HG03025 (cell line): ENCODE measurements around the gene HOXB8.

Experiments
- ATAC-seq: cut with Tn5 transposase; IDR thresholded peaks from one replicate; pipeline ENCODE4 v1.9.1; 2021; ENCODE audit warnings: mild to moderate bottlenecking, moderate library complexity; ENCODE audit not compliant: unreplicated experiment, low FRiP score

HOXB8 gene

GRCh38 chr17:48596735-48597527 lies 18.2 kb downstream of the HOXB8 start:
- no peak for ATAC-seq

GRCh38 chr17:48596000-48596734 lies 18.9 kb downstream of the HOXB8 start:
- no peak for ATAC-seq

DNA sequence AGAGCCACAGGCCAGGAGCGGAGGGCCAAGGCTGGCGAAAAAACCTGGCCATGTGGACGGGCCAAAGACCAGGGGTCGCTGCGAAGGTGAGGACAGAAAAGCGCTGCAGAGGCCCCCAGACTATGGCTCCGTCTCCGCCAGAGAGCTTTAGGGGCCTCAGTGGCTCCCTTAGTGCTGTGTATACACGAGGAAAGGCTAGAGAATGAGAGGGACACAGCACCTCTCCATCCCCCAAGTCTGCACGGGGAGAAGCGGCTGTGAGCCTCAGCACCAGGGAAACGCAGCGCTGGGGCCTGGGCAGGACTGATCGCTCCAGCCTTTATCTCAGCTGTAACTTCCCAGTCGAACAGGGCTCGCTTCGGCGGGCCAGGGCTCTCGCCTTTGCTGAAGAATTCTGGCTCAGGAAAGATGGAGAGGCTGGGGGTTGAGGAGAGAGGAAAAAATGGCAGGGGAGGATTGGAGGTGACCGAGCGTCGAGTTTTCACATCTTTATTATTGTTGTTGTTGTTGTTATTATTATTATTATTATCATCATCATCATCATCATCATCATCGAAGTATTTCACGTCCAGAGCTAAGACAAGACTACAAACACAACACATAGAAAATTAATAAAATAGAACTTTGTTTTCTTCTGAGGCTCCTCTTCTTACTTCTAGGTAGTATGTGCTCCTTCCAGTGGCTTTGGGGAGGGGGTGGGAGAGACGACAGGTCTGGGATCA lies 19.7 kb downstream of the HOXB8 start:
- ATAC-seq = no peak

GRCh38 chr17:48594538-48595277 lies 20.4 kb downstream of the HOXB8 start:
- ATAC-seq = no peak

DNA sequence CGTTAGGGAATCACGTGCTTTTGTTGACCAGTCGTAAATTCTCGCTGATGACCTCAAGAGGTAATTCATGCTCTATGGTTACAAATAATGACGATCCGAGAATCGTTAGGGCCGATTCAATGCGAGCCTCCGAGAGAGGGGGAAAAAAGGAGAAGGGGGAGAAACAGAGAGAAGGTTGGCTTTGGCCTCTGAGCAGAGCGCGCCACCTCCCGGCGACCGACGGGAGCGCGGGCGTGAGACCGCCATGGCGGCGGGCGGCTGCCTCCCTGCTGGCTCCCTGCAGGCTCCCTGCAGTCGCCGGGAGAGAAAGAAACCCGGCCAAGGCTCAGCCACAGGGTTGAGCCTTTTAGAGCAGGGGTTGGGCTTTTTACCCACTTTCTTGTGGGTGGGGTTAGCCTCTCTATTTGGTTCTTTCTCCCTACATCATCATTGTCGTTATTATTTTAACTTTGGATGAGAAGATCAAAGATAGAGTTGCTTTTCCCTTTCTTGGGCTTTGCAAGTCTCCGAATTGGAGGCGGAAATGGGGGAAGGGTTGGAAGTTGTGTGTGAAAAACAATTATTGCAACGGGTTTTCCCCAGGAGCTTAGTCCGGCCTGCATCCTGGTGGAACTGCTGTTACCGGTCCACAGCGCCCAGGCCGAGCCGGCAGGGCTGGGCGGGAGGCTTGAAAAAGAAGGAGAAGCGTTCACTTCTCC lies 21.1 kb downstream of the HOXB8 start:
- no peak for ATAC-seq

DNA sequence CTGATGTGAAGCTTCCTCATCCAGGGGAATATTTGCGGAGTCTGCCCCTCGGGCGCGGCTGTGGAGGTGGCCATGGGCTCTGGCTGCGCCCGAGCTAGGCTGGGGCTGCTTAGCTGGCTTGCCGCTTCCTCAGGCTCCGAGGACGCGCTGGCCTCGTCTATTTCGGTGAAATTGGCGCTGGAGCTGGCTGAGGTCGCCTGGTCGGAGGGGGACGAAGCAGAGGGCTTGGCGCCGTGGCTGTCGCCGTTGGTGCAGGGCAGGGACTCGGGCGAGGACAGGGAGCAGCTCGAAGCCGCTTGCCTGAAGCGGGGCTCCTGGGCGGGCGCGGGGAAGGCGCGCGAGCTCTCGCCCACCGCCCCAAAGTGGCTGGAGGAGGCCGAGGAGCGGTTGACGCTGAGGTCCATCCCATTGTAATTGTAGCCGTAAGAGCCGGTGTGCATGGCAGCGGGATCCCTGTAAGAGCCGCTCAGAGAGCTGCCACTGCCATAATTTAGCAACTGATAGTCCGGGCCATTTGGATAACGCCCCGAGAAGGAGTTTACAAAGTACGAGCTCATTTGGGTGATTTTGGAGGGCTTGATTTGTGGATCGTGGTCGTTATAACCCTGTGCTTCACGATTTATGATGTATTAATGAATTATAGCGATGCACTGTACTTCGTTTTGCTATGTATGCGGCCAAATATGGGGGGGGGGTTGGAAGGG lies 21.8 kb downstream of the HOXB8 start, which contains the start of gene HOXB5:
Gene HOXB5, minus strand, starts transcription at position 654 of the 704 bp plus-strand sequence. Its CDS starts 97 bp downstream, at position 557.
- no peak for ATAC-seq

GRCh38 chr17:48592577-48592976 lies 22.5 kb downstream of the HOXB8 start:
- no peak for ATAC-seq

GRCh38 chr17:48592057-48592514 lies 23.0 kb downstream of the HOXB8 start:
- ATAC-seq = no peak

DNA sequence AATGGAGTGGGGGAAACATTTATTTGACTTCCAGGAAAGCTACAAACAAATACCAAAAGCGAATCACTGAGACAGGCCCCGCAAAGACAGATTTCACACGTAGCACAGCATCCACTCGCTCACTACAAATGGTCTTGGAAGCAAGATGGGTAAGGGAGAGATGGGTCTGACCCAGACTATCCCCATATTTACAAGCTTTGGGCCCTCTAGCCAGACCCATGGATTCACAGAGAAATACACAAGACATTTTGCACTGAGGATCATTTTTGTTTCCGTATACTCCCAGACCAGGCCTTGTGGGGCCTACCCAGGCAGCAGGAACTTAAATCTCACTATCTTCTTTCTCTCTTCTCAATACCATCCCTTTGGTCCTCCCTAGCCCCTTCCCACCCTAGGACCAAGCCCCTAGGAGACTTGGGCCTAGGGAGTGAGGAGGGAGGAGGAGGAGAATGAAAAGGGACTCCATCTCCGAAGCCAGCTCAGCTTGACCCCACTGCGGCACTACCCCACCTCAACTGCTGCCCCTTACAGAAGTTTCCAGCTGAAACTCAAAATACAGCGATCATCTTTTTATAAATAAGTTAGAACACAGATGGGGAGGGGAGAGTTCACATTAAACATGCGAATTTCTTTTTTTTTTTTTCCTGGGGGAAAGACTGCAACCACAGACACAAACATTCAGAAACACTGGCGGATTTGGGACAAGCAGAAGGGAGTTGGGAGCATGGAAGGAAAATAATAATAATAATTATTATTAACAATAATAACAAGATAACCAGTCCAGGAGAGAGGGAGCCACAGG lies 23.6 kb downstream of the HOXB8 start:
- no peak for ATAC-seq

- no peak for ATAC-seq
These were observed 24.4 kb downstream of the HOXB8 start for GRCh38 chr17:48590607-48591161.

GRCh38 chr17:48589831-48590606 lies 25.1 kb downstream of the HOXB8 start, which contains the start of gene HOXB3:
Gene HOXB3 (minus strand): TSS chr17:48590241. CDS start chr17:48552474, 37,767 bp downstream.
- ATAC-seq = no peak

- ATAC-seq = no peak
These were observed 25.8 kb downstream of the HOXB8 start for GRCh38 chr17:48589060-48589830.

GRCh38 chr17:48588528-48588927 lies 26.6 kb downstream of the HOXB8 start:
- ATAC-seq = no peak

DNA sequence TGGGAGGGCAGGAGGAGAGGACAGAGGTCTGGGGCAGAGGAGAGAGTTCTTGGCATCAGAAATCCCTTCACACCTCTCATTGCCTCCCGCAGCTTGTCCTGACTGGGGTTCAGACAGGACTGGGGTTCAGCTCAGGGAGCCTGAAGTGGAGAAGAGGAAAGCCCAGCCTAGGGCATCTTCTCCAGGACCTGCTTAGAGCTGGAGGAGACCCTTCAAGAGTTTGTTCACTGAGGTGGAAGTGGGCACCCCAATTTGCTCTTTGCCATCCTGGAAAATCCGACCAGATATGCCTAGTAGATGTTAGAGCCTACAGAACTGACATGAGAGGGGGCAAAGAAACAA lies 27.0 kb downstream of the HOXB8 start:
- ATAC-seq = no peak

DNA sequence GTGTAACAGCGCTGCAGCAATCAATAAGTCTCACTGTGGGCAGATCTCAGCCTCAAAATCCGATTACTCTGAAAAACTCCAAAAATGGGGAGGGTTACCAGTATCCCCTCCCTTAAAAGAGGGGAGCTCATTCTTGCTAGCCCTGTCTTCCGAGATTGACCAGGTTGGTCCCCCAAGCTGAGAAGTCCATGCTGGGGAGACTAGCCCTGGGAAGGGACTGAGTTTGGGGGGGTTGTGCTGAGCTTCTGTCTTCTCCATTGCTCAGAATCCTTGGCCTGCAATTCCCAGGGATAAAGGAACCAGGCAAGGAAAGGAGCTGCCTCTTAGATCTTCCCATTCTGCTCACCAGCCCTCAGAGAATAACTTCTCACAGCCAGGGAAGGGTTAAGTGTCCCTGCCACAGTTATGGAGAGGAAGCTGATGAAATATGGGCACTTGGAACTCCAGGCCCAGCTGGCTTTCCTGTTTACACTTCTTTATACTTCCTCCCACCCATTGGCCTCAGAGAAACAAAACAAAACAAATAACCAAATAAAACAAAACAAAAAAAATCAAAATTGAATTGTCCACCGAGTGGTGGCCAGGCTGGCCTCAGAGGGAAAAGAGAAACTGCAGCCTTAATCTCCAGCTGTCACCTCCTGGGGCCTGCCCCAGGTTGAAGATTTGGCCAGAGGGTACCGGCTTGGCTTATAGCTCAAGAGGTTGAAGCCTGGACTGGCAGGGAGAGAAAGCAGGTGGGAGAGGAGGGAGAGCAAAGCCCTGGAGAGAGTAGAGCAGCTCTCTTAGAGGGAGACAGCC lies 27.6 kb downstream of the HOXB8 start:
- no peak for ATAC-seq
